HT-29 (cell line): ENCODE data around the gene PRMT1. TPM values are rescaled to one million over a fixed set of nuclear protein-coding genes. Genes with fewer than 3 reads are reported as not detected.
A peak's percentile ranks its signal among the peaks of the same experiment; 100 is the strongest.

Source experiments
- DNase-seq: peaks from one replicate; pipeline ENCODE4 v3.0.0-alpha.2; 2015; ENCODE audit warnings: low spot score
- total RNA-seq: library from RNA; depleted of rRNA; stranded (reverse); fragments of >200 nt; shearing (Covaris generic); gene quantifications from 2 replicates; pipeline ENCODE4 v1.2.3, GENCODE V29; 2014

Gene PRMT1
- total RNA-seq, 1 experiment from 2014 or later: 922 TPM

DNA sequence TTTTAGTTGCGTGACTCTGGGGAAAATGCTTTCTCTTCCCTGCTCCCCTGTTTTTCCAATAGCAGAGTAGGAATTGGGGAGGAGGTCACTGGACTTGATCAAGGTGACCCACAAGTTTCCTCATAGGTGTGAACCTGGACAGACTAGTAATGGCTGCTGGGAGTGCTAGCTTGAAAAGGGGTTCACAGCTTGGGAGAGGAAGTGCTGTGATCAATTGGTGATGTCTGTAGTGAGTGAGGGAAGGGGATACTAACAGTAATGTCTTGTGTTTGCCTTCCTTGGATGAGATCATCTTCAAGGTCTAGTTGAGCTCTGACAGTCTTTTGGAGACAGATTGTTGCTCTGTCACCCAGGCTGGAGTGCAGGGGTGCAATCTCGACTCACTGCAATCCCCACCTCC, 9.6 kb upstream of the PRMT1 start:
- DNase-seq: no peak

GRCh38 chr19:49669516-49669915, 7.6 kb upstream of the PRMT1 start:
- no peak for DNase-seq

DNA sequence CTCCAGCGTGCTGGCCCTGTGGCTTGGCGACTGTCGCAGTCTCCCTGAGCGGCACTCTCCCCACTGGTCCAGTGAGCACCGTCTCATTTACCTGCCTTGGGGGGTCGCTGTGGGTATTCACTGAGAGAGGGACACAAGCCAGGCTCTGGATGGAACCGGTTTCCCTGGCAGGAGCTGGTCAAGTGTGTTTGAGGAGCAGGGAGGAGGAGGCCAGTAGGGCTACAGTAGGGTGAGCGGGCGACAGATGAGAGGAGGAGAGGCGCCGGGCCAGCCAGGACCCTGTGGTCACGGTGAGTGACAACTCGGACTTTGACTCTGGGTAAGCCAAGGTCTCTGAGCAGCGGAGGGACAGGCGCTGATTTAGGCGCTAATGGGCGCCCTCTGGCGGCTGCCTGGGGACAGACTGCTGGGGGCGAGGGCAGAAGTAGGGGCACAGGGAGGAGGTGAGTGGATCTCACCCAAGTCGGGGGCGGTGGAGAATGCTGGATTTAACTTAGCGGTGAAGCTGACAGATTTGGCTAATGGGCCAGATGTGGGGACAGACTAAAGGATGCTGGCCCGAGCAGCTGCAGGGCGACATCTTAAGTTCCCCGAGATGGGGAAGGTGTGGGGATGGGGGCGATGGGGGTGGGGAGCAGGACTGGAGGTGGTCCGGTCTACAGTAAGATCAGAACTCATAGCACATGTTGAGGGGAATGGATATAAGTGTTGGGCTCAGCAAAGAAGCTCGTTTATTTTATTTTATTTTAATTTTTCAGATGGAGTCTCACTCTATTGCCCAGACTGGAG, 4.7 kb upstream of the PRMT1 start:
- DNase-seq: peak; percentile 95

DNA sequence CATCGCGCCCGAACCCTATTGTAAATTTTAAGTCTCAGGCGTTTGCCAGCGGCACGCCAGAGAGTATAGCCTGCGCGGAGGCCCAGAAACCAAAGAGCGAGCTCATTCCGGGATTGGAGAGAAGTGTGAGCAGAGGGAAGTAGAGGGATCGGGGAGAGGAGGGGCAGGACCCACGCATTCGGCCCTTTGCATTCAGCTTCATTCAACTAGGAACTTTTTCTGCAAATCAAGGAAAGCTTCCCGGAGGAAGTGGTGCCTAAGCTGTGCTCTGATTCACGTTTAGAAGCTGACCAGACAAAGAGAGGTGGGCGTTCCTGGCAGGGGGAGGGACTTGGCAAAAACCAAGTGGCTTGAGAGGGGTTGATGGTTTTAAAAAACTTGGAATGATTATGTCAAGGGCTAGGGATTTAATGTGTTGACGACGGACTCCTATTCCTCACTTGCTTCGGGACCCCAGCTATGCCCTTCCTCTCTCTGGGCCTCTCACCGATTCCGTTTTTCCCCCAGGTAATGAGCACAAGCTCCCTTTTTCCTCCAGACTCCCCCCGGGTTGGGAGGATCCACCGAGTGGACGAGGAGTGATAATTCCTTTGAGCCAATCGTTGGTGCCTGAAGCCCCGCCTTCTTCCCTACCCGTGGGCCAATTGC, 811 bp upstream of the PRMT1 start:
- DNase-seq: no peak

- peak; percentile 100 for DNase-seq
Measured at GRCh38 chr19:49676784-49677230, 264 bp upstream of the PRMT1 start.

GRCh38 chr19:49677901-49678674, 1.0 kb downstream of the PRMT1 start:
- DNase-seq: peak; percentile 93

- no peak for DNase-seq
Measured at GRCh38 chr19:49678985-49679770, 2.1 kb downstream of the PRMT1 start.

DNA sequence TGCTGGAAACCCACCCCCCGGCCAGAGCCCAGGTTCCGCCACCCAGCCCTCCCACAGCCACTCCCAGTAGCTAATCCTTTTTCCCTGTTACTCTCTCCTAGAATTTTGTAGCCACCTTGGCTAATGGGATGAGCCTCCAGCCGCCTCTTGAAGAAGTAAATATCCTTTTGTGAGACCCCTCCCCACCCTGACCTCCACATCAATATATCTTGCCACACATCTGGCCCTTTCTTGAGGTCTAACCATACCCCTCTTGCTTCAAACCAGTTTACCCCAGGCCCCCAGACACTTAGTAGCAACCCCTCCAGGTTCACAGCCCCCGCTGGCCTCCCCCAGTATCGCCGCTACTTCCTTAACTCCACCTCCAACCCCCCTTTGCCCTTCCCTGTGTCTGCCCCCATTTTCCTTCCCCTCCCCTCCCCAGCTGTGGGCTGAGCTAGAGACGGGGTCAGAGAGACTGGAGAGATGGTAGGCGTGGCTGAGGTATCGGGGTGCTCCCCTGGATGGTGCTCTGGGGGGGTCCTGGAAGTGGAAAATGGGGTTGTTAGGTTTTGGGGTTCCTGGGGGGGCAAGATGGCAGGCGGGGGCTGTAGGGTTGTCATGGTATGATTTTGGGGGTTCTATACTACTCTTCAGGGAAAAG, 2.8 kb downstream of the PRMT1 start:
- DNase-seq: no peak

DNA sequence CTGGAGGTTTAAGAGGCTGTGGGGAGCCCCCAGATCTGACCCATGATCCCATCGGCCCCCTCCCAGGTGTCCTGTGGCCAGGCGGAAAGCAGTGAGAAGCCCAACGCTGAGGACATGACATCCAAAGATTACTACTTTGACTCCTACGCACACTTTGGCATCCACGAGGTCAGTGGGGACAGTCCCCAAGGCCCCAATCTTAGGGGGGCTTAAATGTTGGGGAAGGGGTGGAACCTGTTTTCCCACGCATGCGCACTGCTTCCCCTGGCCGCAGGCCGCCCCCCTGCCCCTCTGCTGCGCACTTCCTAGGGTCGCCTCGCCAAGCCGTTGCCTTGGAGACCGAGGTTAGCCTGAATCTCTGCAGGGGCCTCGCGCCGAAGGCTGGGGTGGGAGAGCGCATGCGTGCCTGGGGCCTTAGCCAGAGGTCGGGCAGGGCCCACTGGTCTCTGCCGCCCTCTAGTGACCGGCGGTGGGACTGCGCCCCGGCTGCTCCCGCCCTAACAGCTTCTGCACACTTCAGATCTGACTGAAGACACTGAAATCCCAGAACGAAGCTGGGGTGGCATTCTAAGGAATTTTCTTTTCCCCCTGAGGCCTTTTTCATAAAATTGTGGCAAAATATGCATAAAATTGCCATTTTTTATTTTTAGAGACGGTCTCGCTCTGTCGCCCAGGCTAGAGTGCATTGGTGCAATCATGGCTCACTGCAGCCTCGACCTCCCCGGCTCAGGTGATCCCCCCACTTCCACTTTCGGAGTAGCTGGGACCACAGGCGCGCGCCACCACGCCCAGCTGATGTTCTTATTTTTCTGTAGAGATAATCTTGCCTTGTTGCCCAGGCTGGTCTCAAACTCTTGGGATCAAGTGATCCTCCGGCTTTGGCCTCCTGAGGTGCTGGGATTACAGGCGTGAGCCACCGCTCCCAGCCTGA, 3.6 kb downstream of the PRMT1 start:
- DNase-seq: peak; percentile 99

- DNase-seq: no peak
Measured at GRCh38 chr19:49681830-49682229, 4.8 kb downstream of the PRMT1 start.

GRCh38 chr19:49682274-49682673, 5.2 kb downstream of the PRMT1 start:
- no peak for DNase-seq

- DNase-seq: no peak
Measured at GRCh38 chr19:49683814-49684250, 6.8 kb downstream of the PRMT1 start.

GRCh38 chr19:49684251-49684982, 7.3 kb downstream of the PRMT1 start:
- peak; percentile 48 for DNase-seq

DNA sequence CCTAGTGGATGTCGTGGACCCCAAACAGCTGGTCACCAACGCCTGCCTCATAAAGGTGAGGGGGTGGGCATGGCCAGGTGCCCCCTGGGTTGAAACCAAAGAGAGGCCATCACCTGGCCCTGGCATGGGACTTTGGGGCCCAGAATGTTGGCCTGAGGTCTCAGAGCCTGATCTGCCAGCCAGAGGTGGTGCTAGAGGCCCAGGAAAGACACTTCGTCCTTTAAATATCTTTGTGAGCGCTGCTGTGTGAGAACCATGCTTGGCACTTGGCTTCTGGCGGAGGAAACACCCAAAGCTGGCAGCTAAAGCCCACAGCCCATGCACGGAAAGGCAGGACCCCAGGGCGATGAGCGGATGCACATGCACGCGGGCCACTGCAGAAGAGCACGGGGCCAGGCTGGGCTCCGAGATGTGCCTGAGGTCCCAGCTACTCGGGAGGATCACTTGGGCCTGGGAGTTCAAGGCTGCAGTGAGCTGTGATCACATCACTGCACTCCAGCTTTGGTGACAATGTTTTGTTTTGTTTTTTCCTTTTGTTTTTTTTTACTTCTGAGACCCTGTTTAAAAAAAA, 8.0 kb downstream of the PRMT1 start:
- DNase-seq: no peak

DNA sequence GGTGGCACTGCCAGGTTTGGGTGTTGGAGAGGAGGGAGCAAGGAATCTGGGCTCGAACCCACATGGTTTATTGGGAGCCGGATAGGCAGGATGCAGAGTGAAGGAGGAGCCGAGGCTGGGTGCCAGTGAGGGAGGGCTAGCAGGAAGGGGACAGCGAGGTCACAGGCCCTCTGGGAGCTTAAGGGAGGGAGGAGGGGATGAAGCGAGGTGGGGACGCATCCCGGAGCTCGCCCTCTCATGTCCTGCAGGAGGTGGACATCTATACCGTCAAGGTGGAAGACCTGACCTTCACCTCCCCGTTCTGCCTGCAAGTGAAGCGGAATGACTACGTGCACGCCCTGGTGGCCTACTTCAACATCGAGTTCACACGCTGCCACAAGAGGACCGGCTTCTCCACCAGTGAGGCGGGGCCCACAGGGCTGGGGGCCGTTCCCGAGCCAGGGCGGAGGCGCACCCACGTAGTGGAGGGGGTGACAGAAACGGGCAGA, 8.8 kb downstream of the PRMT1 start:
- DNase-seq: no peak

- DNase-seq: no peak
Measured at GRCh38 chr19:49686503-49687088, 9.5 kb downstream of the PRMT1 start.

DNA sequence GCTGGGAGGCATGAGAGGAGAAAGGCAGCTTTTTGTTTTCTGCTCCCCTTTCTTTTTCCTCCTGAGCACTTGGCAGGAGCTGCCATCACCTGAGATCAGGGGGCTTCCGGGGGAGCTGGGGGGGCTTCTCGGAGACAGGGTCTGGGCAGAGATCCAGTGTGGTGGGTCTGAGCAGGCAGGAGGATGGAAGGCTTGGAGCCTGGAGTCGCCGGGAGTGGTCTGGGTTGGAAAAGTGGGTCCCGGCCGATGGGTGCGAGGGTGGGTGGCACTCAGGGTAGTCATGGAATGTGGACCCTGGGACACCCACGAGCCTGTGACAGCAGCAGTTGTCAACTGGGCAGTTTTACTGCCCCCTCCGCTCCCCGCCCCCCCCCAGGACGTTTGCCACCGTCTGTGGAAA, 10.1 kb downstream of the PRMT1 start:
- DNase-seq: no peak
